Measurements from ENCODE around the gene ANGPTL8. TPM values are rescaled to one million over a fixed set of nuclear protein-coding genes. Genes with fewer than 3 reads are reported as not detected.

ANGPTL8 gene
- total and polyA plus RNA-seq, 2 of the 13 experiments (the other 11 are each of a cell fraction or from before 2014, with no cell fraction given) = 27.3 to 243 TPM

DNA sequence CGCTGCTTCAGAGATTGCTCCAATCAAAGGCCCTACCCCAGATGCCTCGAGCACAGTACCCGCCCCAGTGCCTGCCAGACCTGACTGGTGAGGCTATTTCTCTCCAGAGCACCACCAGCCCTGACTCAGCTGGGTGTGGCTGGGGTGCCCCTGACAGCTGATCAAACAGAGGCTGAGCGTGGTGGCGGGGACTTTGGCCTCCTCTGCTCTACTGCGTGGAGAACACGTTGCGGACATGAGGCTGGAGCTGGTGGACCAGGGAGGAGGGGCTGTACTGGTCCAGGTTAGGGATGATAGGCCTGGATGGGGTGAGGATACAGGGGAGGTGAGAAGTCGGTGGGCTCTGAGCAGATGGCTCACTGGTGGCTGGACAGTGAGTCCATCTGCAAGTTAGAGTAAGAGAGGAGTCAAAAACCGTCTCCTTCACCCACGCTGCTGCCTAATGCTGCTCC is 26.4 kb downstream of the ANGPTL8 start (continued):
- TF ChIP-seq, protein P1, sequence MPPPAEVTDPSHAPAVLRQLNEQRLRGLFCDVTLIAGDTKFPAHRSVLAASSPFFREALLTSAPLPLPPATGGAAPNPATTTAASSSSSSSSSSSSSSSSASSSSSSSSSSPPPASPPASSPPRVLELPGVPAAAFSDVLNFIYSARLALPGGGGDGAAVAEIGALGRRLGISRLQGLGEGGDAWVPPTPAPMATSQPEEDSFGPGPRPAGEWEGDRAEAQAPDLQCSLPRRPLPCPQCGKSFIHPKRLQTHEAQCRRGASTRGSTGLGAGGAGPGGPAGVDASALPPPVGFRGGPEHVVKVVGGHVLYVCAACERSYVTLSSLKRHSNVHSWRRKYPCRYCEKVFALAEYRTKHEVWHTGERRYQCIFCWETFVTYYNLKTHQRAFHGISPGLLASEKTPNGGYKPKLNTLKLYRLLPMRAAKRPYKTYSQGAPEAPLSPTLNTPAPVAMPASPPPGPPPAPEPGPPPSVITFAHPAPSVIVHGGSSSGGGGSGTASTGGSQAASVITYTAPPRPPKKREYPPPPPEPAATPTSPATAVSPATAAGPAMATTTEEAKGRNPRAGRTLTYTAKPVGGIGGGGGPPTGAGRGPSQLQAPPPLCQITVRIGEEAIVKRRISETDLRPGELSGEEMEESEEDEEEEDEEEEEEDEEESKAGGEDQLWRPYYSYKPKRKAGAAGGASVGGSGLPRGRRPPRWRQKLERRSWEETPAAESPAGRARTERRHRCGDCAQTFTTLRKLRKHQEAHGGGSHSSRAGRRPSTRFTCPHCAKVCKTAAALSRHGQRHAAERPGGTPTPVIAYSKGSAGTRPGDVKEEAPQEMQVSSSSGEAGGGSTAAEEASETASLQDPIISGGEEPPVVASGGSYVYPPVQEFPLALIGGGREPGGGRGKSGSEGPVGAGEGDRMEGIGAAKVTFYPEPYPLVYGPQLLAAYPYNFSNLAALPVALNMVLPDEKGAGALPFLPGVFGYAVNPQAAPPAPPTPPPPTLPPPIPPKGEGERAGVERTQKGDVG (CRISPR knock-in tag; IDR thresholded peaks at IDR 0.05; ENCODE audit: borderline replicate concordance) = peak; percentile 87; the same call in 1 of the 2 replicates
- peak; percentile 96 for TF ChIP-seq ARID5B (CRISPR knock-in tag; IDR thresholded peaks at IDR 0.05)
- peak; percentile 61; the same call in 1 of the 2 replicates for TF ChIP-seq MAFF (IDR thresholded peaks at IDR 0.05; ENCODE audit: low read depth, low read length)
- TF ChIP-seq ZNF747 (CRISPR knock-in tag; IDR thresholded peaks at IDR 0.05; ENCODE audit: borderline replicate concordance) = peak; percentile 98
- TF ChIP-seq TBL1XR1 (IDR thresholded peaks at IDR 0.05; ENCODE audit: borderline replicate concordance, low read length, partially characterized antibody) = peak; percentile 12
- no peak for TF ChIP-seq ZBTB49 (CRISPR knock-in tag; IDR thresholded peaks at IDR 0.05; ENCODE audit: borderline replicate concordance)
- peak; percentile 94 for TF ChIP-seq JUN (CRISPR knock-in tag; IDR thresholded peaks at IDR 0.05)
- TF ChIP-seq ZBTB1 (CRISPR knock-in tag; IDR thresholded peaks at IDR 0.05; ENCODE audit: borderline replicate concordance) = no peak
- TF ChIP-seq DBP (CRISPR knock-in tag; IDR thresholded peaks at IDR 0.05; ENCODE audit: not compliant biosample characterization) = peak; percentile 31
- no peak for TF ChIP-seq ZNF737 (CRISPR knock-in tag; IDR thresholded peaks at IDR 0.05; ENCODE audit: borderline replicate concordance)
- TF ChIP-seq, protein P2, sequence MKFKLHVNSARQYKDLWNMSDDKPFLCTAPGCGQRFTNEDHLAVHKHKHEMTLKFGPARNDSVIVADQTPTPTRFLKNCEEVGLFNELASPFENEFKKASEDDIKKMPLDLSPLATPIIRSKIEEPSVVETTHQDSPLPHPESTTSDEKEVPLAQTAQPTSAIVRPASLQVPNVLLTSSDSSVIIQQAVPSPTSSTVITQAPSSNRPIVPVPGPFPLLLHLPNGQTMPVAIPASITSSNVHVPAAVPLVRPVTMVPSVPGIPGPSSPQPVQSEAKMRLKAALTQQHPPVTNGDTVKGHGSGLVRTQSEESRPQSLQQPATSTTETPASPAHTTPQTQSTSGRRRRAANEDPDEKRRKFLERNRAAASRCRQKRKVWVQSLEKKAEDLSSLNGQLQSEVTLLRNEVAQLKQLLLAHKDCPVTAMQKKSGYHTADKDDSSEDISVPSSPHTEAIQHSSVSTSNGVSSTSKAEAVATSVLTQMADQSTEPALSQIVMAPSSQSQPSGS (CRISPR knock-in tag; IDR thresholded peaks at IDR 0.05) = peak; percentile 71; the same call in 1 of the 2 replicates
- 0 out of 2 replicates have a peak, but pooled peaks have one; percentile 63 for TF ChIP-seq ZNF558 (CRISPR knock-in tag; IDR thresholded peaks at IDR 0.05; ENCODE audit: borderline replicate concordance)
- peak; percentile 91; the same call in 1 of the 2 replicates for TF ChIP-seq ZNF225 (CRISPR knock-in tag; IDR thresholded peaks at IDR 0.05)
- TF ChIP-seq PHB2 (IDR thresholded peaks at IDR 0.05; ENCODE audit: partially characterized antibody) = no peak
- no peak; the same call in 1 of the 2 replicates for TF ChIP-seq REL (CRISPR knock-in tag; conservative IDR thresholded peaks at IDR 0.05)

All from HepG2 (cell line).